Stimulated activated CD8-positive, alpha-beta memory T cell treated with anti-CD3 and anti-CD28 coated beads, Interleukin-15, amount 100 ng/mL, for 48 hours (primary cell): Measurements from ENCODE around the gene SBF1.
"Not testable (repeated sequence)": the region's sequence is repeated elsewhere in the genome, so short reads cannot be mapped to it uniquely, and the experiment has no call there.

ENCODE experiments used
- DNase-seq, 2 donors: peaks; one replicate each; pipeline ENCODE4 v3.0.0-alpha.2; 2020; ENCODE audit warnings: low read depth in 2 of 2

Gene SBF1

GRCh38 chr22:50422961-50423815 is 51.6 kb downstream of the SBF1 start:
- DNase-seq: no peak

GRCh38 chr22:50422046-50422445 is 52.8 kb downstream of the SBF1 start:
- no peak for DNase-seq

GRCh38 chr22:50420581-50420980 is 54.3 kb downstream of the SBF1 start:
- no peak for DNase-seq

GRCh38 chr22:50420015-50420414 is 54.8 kb downstream of the SBF1 start:
- DNase-seq: no peak

- no peak for DNase-seq
Observed at GRCh38 chr22:50419116-50419515, 55.7 kb downstream of the SBF1 start.

GRCh38 chr22:50418624-50419023 is 56.2 kb downstream of the SBF1 start:
- no peak for DNase-seq

- no peak for DNase-seq
Observed at GRCh38 chr22:50417411-50418210, 57.2 kb downstream of the SBF1 start.

GRCh38 chr22:50416996-50417395 is 57.8 kb downstream of the SBF1 start:
- DNase-seq: no peak

GRCh38 chr22:50415426-50415825 is 59.4 kb downstream of the SBF1 start:
- DNase-seq: no peak

- DNase-seq: no peak
Observed at GRCh38 chr22:50414476-50415248, 60.2 kb downstream of the SBF1 start.

GRCh38 chr22:50408954-50409353 is 65.9 kb downstream of the SBF1 start:
- not testable (repeated sequence) for DNase-seq

- no peak for DNase-seq
Observed at GRCh38 chr22:50408311-50408710, 66.5 kb downstream of the SBF1 start.

- no peak for DNase-seq
Observed at GRCh38 chr22:50406416-50407170, 68.2 kb downstream of the SBF1 start.

GRCh38 chr22:50403701-50404101 is 71.1 kb downstream of the SBF1 start:
- no peak for DNase-seq

GRCh38 chr22:50401907-50402306 is 72.9 kb downstream of the SBF1 start:
- DNase-seq: no peak

GRCh38 chr22:50400931-50401330 is 73.9 kb downstream of the SBF1 start:
- no peak for DNase-seq

- no peak for DNase-seq
Observed at GRCh38 chr22:50400406-50400805, 74.4 kb downstream of the SBF1 start.

GRCh38 chr22:50399751-50400331 is 75.0 kb downstream of the SBF1 start:
- peak; percentile 5 to 8 for DNase-seq

GRCh38 chr22:50398831-50399648 is 75.8 kb downstream of the SBF1 start:
- no peak for DNase-seq
